MM.1S (cell line): ENCODE measurements around the gene SNAPC1.

Experiments
- EZH2 ChIP-seq: fragments of 300-600 bp; sonication (generic); optimal IDR thresholded peaks from 2 replicates; pipeline ENCODE3; 2017; ENCODE audit warnings: low read depth, mild to moderate bottlenecking, antibody characterized with exemption, low read length, mixed read lengths
- TF ChIP-seq, protein P1 (sequence below): fragments of 300-600 bp; sonication (generic); IDR thresholded peaks from 2 replicates; pipeline ENCODE4 v1.5.1; 2016; ENCODE audit warnings: antibody characterized with exemption, low read length, mixed read lengths

DNA sequence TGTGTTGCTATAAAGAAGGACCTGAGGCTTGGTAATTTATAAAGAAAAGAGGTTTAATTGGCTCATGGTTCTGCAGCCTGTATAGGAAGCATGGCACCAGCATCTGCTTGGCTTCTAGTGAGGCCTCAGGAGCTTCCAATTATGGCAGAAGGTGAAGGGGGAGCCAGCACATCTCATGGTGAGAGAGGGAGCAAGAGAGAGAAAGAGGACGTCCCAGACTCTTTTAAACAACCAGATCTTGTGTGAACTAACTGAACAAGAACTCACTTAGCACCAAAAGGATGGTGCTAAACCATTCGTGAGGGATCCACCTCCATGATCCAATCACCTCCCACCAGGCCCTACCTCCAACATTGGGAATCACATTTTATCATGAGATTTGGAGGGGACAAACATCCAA, 6.1 kb upstream of the SNAPC1 start:
- TF ChIP-seq EZH2 = no peak
- TF ChIP-seq, protein P1, sequence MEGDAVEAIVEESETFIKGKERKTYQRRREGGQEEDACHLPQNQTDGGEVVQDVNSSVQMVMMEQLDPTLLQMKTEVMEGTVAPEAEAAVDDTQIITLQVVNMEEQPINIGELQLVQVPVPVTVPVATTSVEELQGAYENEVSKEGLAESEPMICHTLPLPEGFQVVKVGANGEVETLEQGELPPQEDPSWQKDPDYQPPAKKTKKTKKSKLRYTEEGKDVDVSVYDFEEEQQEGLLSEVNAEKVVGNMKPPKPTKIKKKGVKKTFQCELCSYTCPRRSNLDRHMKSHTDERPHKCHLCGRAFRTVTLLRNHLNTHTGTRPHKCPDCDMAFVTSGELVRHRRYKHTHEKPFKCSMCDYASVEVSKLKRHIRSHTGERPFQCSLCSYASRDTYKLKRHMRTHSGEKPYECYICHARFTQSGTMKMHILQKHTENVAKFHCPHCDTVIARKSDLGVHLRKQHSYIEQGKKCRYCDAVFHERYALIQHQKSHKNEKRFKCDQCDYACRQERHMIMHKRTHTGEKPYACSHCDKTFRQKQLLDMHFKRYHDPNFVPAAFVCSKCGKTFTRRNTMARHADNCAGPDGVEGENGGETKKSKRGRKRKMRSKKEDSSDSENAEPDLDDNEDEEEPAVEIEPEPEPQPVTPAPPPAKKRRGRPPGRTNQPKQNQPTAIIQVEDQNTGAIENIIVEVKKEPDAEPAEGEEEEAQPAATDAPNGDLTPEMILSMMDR = no peak
